Measurements from ENCODE around the gene VPS13D.

DNA sequence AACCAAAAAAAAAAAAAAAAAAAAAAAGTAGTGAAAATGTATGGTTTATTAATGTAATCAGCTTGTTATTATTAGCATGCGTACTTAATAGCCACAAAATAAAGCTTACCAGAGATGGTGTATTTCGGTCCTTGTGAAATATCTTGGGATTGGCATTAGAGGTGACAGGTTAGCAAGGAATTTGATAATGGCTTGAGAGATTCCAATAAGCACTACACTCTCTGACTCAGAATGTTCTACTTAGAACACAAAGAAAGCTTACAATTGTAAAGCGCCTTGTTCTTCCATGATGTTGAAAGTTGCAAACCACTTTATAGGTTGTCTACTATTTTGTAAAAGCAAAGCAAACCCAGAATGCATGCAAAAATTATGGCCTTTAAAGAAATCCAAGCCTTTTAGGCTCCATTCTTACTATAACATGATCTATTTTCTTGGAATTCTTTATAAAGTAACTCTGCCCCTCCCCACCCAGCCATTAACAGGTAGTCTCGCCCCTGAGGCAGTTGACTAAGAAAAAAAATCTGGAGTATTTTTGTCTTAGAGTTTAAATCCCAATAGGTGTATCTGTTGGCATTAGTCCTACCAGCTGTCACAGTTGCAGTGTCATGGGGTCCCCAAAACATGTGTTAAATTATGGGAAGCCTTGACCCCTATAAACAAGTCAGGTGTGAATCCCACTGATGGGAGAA, 259.0 kb downstream of the VPS13D start:
- TF ChIP-seq, protein P1, sequence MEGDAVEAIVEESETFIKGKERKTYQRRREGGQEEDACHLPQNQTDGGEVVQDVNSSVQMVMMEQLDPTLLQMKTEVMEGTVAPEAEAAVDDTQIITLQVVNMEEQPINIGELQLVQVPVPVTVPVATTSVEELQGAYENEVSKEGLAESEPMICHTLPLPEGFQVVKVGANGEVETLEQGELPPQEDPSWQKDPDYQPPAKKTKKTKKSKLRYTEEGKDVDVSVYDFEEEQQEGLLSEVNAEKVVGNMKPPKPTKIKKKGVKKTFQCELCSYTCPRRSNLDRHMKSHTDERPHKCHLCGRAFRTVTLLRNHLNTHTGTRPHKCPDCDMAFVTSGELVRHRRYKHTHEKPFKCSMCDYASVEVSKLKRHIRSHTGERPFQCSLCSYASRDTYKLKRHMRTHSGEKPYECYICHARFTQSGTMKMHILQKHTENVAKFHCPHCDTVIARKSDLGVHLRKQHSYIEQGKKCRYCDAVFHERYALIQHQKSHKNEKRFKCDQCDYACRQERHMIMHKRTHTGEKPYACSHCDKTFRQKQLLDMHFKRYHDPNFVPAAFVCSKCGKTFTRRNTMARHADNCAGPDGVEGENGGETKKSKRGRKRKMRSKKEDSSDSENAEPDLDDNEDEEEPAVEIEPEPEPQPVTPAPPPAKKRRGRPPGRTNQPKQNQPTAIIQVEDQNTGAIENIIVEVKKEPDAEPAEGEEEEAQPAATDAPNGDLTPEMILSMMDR (IDR thresholded peaks at IDR 0.05; ENCODE audit: low read depth, low read length, poor library complexity, severe bottlenecking): no peak
- TF ChIP-seq EZH2phosphoT487 (IDR thresholded peaks at IDR 0.05; ENCODE audit: borderline replicate concordance, low read length): no peak

All from DOHH2 (cell line).